DMS53 treated with DMSO at 0.1 percent for 48 hours (cell line): Measurements from ENCODE around the gene PHF21B.

ENCODE experiments used
- DNase-seq: peaks from one replicate; lab custom pipeline; 2025; ENCODE audit not compliant: unreplicated experiment; lab: John Stamatoyannopoulos, UW

The PHF21B gene

GRCh38 chr22:44895296-44896055 lies 114.3 kb downstream of the PHF21B start:
- DNase-seq: no peak

- DNase-seq: no peak
These were observed 115.0 kb downstream of the PHF21B start for GRCh38 chr22:44894782-44895181.

GRCh38 chr22:44894321-44894720 lies 115.5 kb downstream of the PHF21B start:
- DNase-seq: no peak

GRCh38 chr22:44893731-44894080 lies 116.1 kb downstream of the PHF21B start:
- DNase-seq: no peak

- DNase-seq: no peak
These were observed 116.7 kb downstream of the PHF21B start for GRCh38 chr22:44892803-44893730.

- no peak for DNase-seq
These were observed 117.6 kb downstream of the PHF21B start for GRCh38 chr22:44892243-44892642.

- no peak for DNase-seq
These were observed 118.0 kb downstream of the PHF21B start for GRCh38 chr22:44891791-44892190.

- DNase-seq: no peak
These were observed 118.5 kb downstream of the PHF21B start for GRCh38 chr22:44891293-44891747.

GRCh38 chr22:44890416-44891292 lies 119.2 kb downstream of the PHF21B start:
- DNase-seq: no peak

- DNase-seq: no peak
These were observed 120.4 kb downstream of the PHF21B start for GRCh38 chr22:44889255-44889878.

GRCh38 chr22:44888491-44889254 lies 121.1 kb downstream of the PHF21B start:
- DNase-seq: no peak

GRCh38 chr22:44887941-44888366 lies 121.9 kb downstream of the PHF21B start:
- DNase-seq: no peak

GRCh38 chr22:44885806-44886360 lies 123.9 kb downstream of the PHF21B start:
- DNase-seq: no peak

GRCh38 chr22:44884968-44885805 lies 124.6 kb downstream of the PHF21B start:
- DNase-seq: peak; percentile 95

GRCh38 chr22:44884562-44884961 lies 125.2 kb downstream of the PHF21B start:
- no peak for DNase-seq

GRCh38 chr22:44883011-44883421 lies 126.8 kb downstream of the PHF21B start:
- DNase-seq: no peak

GRCh38 chr22:44882226-44882905 lies 127.4 kb downstream of the PHF21B start:
- DNase-seq: no peak

GRCh38 chr22:44881624-44882023 lies 128.2 kb downstream of the PHF21B start:
- no peak for DNase-seq
